CD8-positive, alpha-beta memory T cell (primary cell): ENCODE data around the gene IL24. TPM values are rescaled to one million over a fixed set of nuclear protein-coding genes. Genes with fewer than 3 reads are reported as not detected.

ENCODE experiments used
- polyA plus RNA-seq: library from polyadenylated mRNA; unstranded; fragments of 300-500 nt; fragmentation: Illumina TruSeq; gene quantifications from one replicate; pipeline ENCODE4 v1.2.3, GENCODE V29; 2021
- total RNA-seq, 2 experiments: library from RNA; stranded (reverse); gene quantifications; one replicate each; pipeline ENCODE4 v1.2.3, GENCODE V29; 2021

The IL24 gene
- total and polyA plus RNA-seq, 3 experiments from 2014 or later: 2.0 to 22.5 (median 2.9) TPM

Other genes starting within 250 kb of the IL24 start
- gene MAPKAPK2, start 212.5 kb upstream of the IL24 start, total RNA-seq: 10 to 100 TPM; 78.4 to 79.1 TPM
- gene MAPKAPK2, start 212.5 kb upstream of the IL24 start, polyA plus RNA-seq: 5.0 TPM
- gene IL19, start 126.7 kb upstream of the IL24 start, total RNA-seq: not detected
- not detected for gene IL19, start 126.7 kb upstream of the IL24 start, polyA plus RNA-seq
- gene IL10, start 124.9 kb upstream of the IL24 start, total RNA-seq: 1 to 10 TPM; 7.6 TPM
- gene IL10, start 124.9 kb upstream of the IL24 start, polyA plus RNA-seq: 0.33 TPM
- not detected for gene IL20, start 31.8 kb upstream of the IL24 start, total RNA-seq
- not detected for gene IL20, start 31.8 kb upstream of the IL24 start, polyA plus RNA-seq
- gene FCMR, start 24.5 kb downstream of the IL24 start, total RNA-seq: 10 to 100 TPM; 75.1 to 75.6 TPM
- 574 TPM for gene FCMR, start 24.5 kb downstream of the IL24 start, polyA plus RNA-seq
- gene PIGR, start 49.0 kb downstream of the IL24 start, total RNA-seq: under 1 TPM; 0.04 to 0.33 TPM
- gene PIGR, start 49.0 kb downstream of the IL24 start, polyA plus RNA-seq: not detected
- not detected for gene FCAMR, start 73.0 kb downstream of the IL24 start, total RNA-seq
- not detected for gene FCAMR, start 73.0 kb downstream of the IL24 start, polyA plus RNA-seq
- not detected for gene C1orf116, start 135.3 kb downstream of the IL24 start, total RNA-seq
- gene C1orf116, start 135.3 kb downstream of the IL24 start, polyA plus RNA-seq: not detected
- 10 to 100 TPM; 10.3 to 10.6 TPM for gene YOD1, start 153.8 kb downstream of the IL24 start, total RNA-seq
- 0.98 TPM for gene YOD1, start 153.8 kb downstream of the IL24 start, polyA plus RNA-seq
- gene PFKFB2, start 155.8 kb downstream of the IL24 start, total RNA-seq: 1 to 10 TPM; 3.0 to 3.9 TPM
- gene PFKFB2, start 155.8 kb downstream of the IL24 start, polyA plus RNA-seq: 0.29 TPM
- under 1 TPM in 1 of 2 experiments, not detected in 1; 0.51 TPM for gene C4BPB, start 191.4 kb downstream of the IL24 start, total RNA-seq
- gene C4BPB, start 191.4 kb downstream of the IL24 start, polyA plus RNA-seq: not detected
- gene C4BPA, start 206.8 kb downstream of the IL24 start, total RNA-seq: not detected
- not detected for gene C4BPA, start 206.8 kb downstream of the IL24 start, polyA plus RNA-seq